HG03460 (cell line): ENCODE data around the gene UIMC1.
"Not testable (repeated sequence)": the region's sequence is repeated elsewhere in the genome, so short reads cannot be mapped to it uniquely, and the experiment has no call there.

Source experiments
- ATAC-seq: cut with Tn5 transposase; IDR thresholded peaks from one replicate; pipeline ENCODE4 v1.9.1; 2021; ENCODE audit not compliant: unreplicated experiment

UIMC1 gene

GRCh38 chr5:177008716-177009115 lies 2.1 kb upstream of the UIMC1 start:
- no peak for ATAC-seq

GRCh38 chr5:177005619-177006264 lies 837 bp downstream of the UIMC1 start:
- peak; percentile 46 for ATAC-seq

- ATAC-seq, result no peak
Observed at GRCh38 chr5:177004961-177005360, 1.6 kb downstream of the UIMC1 start.

GRCh38 chr5:177003649-177004048 lies 2.9 kb downstream of the UIMC1 start:
- no peak for ATAC-seq

GRCh38 chr5:176999526-176999925 lies 7.1 kb downstream of the UIMC1 start:
- ATAC-seq, result not testable (repeated sequence)

GRCh38 chr5:176998828-176999227 lies 7.8 kb downstream of the UIMC1 start:
- ATAC-seq, result no peak

- no peak for ATAC-seq
Observed at GRCh38 chr5:176996780-176997179, 9.8 kb downstream of the UIMC1 start.

- peak; percentile 42 for ATAC-seq
Observed at GRCh38 chr5:176995896-176996767, 10.4 kb downstream of the UIMC1 start.

- ATAC-seq, result no peak
Observed at GRCh38 chr5:176995122-176995490, 11.5 kb downstream of the UIMC1 start.

GRCh38 chr5:176994460-176995121 lies 12.0 kb downstream of the UIMC1 start:
- ATAC-seq, result no peak

GRCh38 chr5:176993081-176993480 lies 13.5 kb downstream of the UIMC1 start:
- not testable (repeated sequence) for ATAC-seq

GRCh38 chr5:176987583-176987982 lies 19.0 kb downstream of the UIMC1 start:
- ATAC-seq, result no peak

GRCh38 chr5:176986280-176986679 lies 20.3 kb downstream of the UIMC1 start:
- ATAC-seq, result no peak

- peak; percentile 77 for ATAC-seq
Observed at GRCh38 chr5:176985516-176985915, 21.1 kb downstream of the UIMC1 start.

GRCh38 chr5:176984176-176984575 lies 22.4 kb downstream of the UIMC1 start:
- ATAC-seq, result not testable (repeated sequence)

GRCh38 chr5:176983593-176983992 lies 23.0 kb downstream of the UIMC1 start:
- ATAC-seq, result not testable (repeated sequence)

GRCh38 chr5:176983112-176983511 lies 23.5 kb downstream of the UIMC1 start:
- ATAC-seq, result not testable (repeated sequence)

- ATAC-seq, result no peak
Observed at GRCh38 chr5:176980818-176981217, 25.8 kb downstream of the UIMC1 start.

- ATAC-seq, result no peak
Observed at GRCh38 chr5:176979669-176980068, 26.9 kb downstream of the UIMC1 start.

- ATAC-seq, result no peak
Observed at GRCh38 chr5:176965633-176966032, 40.9 kb downstream of the UIMC1 start.

- ATAC-seq, result no peak
Observed at GRCh38 chr5:176959051-176959450, 47.5 kb downstream of the UIMC1 start.

GRCh38 chr5:176956756-176957155 lies 49.8 kb downstream of the UIMC1 start:
- no peak for ATAC-seq
